OCI-M1 (cell line): Measurements from ENCODE around the gene FLNA.
"Not testable (repeated sequence)": the region's sequence is repeated elsewhere in the genome, so short reads cannot be mapped to it uniquely, and the experiment has no call there.

Experiments used
- DNase-seq: peaks from one replicate; lab custom pipeline; 2025; lab: John Stamatoyannopoulos, UW

FLNA gene

GRCh38 chrX:154360155-154360713, 14.2 kb downstream of the FLNA start:
- DNase-seq, result no peak

DNA sequence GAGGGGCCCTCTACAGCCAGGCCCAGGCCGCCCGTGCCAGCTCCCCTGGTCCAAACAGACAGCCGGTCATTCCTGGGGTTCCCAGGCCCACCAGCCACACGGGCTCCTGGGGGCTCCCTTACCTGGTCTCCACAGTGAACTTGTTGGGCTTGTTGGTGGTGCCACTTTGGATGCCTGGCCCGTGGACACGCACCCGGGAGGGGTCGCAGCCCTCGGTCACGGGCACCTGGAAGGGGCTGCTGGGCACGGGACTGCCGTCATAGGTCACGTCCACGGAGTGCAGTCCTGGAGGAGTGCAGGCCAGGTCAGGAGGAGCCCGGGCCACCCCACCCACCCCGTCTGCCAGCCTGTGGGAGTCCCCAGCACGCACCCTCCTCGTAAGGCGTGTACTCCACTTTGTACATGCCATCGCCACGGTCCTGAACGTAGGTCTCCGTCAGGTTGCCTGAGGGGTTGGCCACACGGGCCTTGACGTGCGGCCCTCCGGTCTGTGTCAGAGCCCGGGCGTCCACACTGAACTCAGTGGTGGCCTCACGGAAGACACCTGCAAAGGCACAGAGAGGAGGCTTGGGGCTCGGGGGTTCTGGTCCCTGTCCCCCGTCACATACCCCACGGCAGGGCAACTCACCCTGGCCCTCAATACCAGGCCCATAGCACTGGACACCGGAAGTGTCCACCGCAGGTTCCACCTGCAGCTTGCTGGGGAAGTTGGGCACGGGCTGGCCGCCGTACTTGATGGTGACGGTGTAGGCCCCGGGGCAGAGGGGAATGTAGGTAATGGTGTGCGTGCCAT, 14.9 kb downstream of the FLNA start:
- no peak for DNase-seq

- no peak for DNase-seq
These were observed 15.6 kb downstream of the FLNA start for GRCh38 chrX:154358829-154359228.

DNA sequence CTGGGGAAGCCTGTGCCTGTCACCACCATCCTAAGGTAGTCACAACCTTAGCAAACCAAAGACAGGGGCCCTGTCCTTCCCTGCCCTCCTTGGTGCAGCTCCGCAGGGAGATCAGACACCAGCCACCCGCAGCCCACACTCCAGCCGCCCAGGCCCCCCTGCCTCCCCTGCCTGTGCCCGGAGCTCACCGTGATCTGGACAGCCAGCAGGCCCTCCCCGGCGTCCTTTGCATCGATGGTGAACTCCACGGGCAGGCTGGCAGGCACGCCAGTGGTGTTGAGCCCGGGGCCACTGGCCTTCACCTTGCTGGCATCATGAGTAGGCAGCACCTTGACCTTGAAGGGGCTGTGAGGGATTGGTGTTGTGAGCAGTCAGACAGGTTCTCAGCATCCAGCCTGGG, 16.4 kb downstream of the FLNA start:
- no peak for DNase-seq

DNA sequence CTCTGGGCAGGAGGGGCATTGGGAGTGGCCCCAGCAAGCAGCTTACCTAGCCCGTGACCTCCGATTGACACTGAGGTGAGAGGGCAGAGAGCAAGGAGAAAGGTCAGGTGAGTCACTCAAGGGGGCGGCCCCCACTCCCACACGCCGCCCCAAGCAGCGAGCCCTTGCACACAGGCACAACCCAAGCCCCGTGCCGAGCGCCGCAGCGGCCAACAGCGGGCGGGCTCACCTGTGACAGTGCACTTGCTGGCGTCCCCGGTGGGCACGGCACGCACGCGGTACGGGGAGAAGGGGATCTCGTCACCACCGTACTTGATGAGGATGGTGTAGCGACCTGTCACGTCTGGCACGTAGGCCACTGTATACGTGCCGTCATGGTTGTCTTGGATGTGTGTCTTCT, 17.2 kb downstream of the FLNA start:
- DNase-seq, result no peak

GRCh38 chrX:154356596-154356995, 17.8 kb downstream of the FLNA start:
- no peak for DNase-seq

DNA sequence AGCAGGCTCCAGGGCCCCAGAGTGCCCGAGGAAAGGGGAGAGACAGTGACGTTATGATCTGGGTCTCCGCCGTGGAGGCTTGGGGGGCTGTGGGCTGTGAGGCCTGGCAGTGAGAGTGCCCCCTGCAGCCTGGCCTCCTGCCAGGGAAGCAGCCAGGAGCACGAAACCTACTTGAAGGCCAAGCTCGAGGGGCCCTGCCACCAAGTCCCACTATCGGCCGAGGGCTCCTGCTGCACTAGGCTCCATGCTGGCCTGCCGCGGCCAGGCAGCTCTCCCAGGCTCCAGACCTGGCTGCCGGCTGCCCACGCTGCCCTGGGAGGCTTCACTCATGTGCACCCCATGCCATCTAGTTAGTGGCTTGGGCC, 18.7 kb downstream of the FLNA start:
- DNase-seq, result no peak

DNA sequence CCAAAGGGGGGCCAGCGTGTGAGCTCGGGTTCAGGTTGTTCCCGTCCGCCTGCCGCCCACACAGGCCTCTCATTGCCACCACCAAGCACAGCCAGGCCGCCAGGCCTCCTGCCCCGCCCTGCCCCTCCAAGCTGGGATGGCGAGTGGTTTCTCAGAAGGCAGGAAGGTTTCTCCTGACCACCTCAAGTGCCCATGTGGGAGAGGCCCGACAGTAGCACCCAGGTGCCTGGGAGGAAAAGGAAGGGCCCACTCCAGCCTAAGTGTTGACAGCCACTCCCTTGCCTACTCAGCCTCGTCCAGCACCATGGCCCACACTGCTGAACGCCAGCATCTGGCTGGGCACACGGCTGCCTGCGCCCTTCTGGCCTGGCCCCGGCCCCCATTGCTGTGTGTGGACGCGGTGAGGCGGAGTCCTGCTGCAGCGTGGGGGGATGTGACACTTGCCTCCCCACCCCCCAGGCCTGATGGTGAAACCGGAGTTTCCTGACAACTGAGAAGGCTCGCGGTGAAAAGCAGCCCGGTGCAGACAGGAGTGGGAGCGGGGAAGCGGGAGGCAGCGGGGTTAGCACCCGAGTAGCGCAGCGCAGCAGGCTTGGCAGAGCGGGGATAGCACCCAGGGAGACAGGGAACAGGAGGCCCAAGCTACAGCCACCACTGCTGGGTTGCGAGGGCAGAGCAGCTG, 19.2 kb downstream of the FLNA start:
- no peak for DNase-seq

DNA sequence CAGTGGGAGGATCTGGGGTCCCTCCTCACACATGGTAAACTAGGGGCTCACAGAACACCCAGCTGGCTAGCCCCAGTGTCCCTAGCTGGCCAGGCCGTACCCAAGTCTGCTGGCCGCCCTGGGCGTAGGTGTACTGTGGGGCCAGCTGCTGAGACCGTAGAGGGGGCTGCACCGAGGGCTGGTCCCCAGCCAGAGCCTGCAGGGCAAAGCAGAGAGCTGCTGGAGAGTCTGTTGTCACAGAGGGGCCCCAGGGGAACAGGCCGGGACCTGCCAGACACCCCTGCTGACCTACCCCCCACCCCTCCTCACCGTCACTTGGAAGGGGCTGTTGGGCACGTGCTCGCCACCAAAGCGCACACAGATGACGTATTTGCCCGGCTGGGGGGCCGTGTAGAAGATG, 19.9 kb downstream of the FLNA start:
- DNase-seq, result no peak

GRCh38 chrX:154354013-154354412, 20.4 kb downstream of the FLNA start:
- DNase-seq, result no peak

DNA sequence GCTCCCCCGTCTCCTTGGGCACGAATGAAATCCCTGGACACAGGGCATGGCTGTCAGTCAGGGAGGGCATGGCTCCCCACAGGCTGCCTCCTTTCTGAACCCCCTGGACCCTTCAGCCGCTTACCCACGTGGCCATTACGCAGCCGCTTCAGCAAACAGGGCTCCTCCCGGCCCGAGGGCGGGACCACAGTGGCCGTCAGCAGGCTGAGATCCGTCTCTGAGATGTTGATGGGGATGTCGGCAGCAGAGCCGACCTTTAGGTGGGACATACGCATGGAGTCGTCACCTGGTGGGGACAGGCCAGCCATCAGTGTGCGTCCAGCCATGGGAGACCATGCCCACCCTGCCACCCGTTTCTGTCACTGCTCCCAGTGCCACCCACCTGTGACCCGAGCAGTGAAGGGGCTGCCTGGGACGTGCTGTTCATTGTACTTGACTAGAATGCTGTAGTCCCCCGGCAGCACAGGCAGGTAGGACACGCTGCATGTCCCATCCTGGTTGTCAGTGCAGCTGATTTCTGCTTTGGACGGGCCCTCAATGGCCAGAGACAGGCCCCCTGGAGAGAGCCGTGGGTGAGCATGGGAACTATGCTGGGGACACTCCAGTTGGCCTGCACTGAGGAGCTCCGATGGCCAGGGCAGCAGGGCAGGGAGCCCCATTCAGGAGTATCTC, 21.1 kb downstream of the FLNA start:
- no peak for DNase-seq

DNA sequence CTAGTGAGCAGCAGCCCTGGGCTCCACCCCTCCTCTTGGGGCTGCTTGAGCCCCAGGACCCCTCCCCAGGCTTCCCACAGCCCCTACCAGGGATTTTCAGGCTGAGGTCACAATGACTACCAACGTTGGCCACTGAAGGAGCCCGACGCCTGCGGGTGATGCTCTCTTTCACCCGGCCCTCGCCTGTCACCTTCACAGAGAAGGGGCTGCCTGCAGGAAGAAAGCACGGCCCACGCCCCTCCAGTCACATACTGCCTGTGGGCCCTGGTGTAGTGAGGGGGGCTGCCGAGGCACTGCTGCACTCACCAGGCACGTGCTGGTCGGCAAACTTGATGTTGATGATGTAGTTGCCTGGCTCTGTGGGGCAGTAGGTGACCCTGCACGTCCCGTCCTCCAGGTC, 22.0 kb downstream of the FLNA start:
- no peak for DNase-seq

GRCh38 chrX:154352012-154352401, 22.4 kb downstream of the FLNA start:
- no peak for DNase-seq

DNA sequence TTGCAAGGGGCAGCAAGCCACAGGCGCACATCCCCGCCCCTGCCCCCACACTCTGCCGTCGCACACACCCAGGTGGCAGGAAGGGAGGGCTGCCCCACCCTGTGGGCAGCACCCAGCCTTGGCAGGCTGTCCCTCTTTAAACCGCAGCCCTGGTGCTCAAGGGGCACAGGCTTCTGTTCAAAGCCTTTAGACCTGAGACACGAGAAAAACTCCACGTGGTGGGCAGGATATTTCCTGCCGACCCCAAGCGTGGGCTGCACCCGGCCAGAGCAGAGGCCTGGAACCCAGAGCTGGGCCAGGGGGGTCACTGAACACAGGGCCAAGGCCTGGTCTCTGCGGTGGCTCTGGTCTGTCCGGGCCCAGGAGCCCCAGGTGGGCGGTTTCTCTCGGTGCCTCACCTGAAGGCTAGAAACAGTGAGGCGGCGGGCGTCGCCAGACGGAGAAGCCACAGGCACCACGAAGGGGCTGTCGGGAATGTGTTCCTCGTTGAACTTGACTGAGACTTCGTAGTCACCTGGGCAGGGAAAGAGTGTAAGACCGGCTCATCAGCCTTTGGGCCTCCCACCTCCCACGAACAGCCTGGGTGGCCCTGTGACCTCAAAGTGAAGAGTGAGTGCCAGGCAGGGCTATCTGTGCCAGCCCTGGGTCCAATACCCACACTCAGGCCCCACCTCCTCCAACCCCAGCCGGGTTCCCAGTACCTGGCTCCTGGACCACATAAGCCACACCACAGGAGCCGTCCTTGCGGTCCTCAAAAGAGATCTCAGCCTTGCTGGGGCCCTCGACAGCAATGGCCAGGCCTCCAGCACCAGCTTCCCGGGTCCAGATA, 23.0 kb downstream of the FLNA start:
- DNase-seq, result no peak

DNA sequence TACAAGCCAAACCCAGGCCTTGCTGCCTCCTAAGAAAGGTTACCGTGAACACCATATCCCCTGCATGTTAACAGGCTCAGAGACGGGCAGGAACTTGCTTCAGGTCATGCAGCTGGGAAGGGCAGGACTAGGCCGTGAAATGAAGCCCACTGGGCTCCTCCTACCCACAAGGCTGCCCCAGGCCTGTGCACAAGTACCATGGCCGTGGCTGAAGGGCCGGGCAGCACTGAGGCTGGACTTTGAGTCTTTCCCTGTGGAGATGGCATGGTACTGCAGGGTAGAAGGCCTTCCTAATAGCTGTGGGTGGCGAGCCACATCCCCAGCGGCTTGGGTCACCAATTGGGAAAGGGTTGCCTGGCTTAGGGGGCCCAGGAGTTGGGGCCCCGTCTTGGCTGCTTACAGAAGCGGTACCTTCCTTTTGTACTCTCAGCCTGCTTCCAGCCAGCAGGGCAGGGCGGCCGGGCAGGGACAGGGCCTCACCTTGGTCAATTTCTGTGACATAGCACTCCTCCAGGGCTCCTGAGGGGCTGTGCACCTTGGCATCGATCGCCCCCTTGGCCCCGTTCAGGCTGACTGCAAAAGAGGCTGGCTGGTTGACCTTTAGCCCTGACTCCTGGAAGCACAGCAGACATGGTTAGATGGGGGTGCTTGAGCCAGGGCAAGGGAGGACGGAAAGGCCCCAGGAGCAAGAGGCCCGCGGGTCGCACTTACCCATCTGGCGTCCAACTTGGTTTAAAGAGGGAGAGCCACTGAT, 23.8 kb downstream of the FLNA start:
- no peak for DNase-seq

- no peak for DNase-seq
These were observed 24.5 kb downstream of the FLNA start for GRCh38 chrX:154349979-154350378.

GRCh38 chrX:154349359-154349935, 25.0 kb downstream of the FLNA start:
- no peak for DNase-seq

DNA sequence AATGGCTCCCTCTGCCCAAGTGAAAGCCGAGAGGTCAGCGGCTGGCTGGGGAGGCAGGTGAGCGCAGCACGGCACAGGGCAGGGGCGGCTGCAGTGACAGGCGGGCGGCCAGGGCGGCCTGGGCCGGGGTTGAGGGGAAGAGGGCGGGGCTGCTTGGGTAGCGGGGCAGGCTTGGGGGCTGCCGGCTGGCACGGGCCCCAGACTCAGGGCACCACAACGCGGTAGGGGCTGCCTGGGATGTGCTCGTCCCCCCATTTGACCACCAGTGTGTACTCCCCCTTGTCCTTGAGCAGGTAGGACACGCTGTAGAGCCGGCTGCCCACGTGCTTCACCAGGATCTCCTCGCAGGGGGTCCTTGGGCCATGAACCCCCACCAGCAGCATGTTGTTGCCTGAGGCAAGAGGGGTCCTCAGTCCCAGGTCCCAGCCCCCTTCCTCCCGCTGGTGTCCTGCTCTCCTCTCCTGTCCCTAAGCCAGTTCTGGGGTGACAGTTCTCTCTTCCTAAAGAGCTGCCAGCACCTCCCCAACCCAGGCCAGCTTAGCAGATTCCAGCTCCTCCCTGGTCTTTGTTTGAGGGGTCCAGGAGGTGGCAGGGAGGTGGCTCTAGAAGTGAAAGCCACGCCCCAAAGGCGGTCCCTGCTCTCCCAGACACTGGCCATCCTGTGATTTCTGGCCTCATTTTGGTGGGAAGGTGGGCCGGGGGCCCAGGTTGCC, 25.6 kb downstream of the FLNA start:
- peak; percentile 1 for DNase-seq

- peak; percentile 2 for DNase-seq
These were observed 26.3 kb downstream of the FLNA start for GRCh38 chrX:154348114-154348531.

- not testable (repeated sequence) for DNase-seq
These were observed 30.8 kb downstream of the FLNA start for GRCh38 chrX:154343620-154344019.
